ENCODE results near the gene KRTAP5-5.
"Not testable (repeated sequence)": the region's sequence is repeated elsewhere in the genome, so short reads cannot be mapped to it uniquely, and the experiment has no call there.

KRTAP5-5 gene

GRCh38 chr11:1659506-1659905, 29.9 kb downstream of the KRTAP5-5 start:
- TF ChIP-seq TCF4 (CRISPR knock-in tag; IDR thresholded peaks at IDR 0.05; ENCODE audit: borderline replicate concordance), result no peak
- no peak for TF ChIP-seq BACH2 (CRISPR knock-in tag; IDR thresholded peaks at IDR 0.05; ENCODE audit: borderline replicate concordance)
- no peak for TF ChIP-seq ZFP3 (CRISPR knock-in tag; IDR thresholded peaks at IDR 0.05)
- TF ChIP-seq CSRNP3 (CRISPR knock-in tag; IDR thresholded peaks at IDR 0.05), result no peak
- no peak for TF ChIP-seq PATZ1 (CRISPR knock-in tag; IDR thresholded peaks at IDR 0.05; ENCODE audit: borderline replicate concordance)
- TF ChIP-seq RARB (CRISPR knock-in tag; IDR thresholded peaks at IDR 0.05), result no peak
- no peak for TF ChIP-seq ZC3H10 (CRISPR knock-in tag; IDR thresholded peaks at IDR 0.05)
- TF ChIP-seq POU6F1 (CRISPR knock-in tag; IDR thresholded peaks at IDR 0.05; ENCODE audit: borderline replicate concordance, low read depth), result no peak
- no peak for TF ChIP-seq ISL1 (CRISPR knock-in tag; IDR thresholded peaks at IDR 0.05)
- no peak for TF ChIP-seq ESRRG (CRISPR knock-in tag; IDR thresholded peaks at IDR 0.05)
- no peak for TF ChIP-seq ZNF8 (CRISPR knock-in tag; IDR thresholded peaks at IDR 0.05)
- TF ChIP-seq ARNTL (CRISPR knock-in tag; IDR thresholded peaks at IDR 0.05; ENCODE audit: borderline replicate concordance, low read depth), result no peak
- no peak for TF ChIP-seq TOX (CRISPR knock-in tag; IDR thresholded peaks at IDR 0.05; ENCODE audit: borderline replicate concordance)
- TF ChIP-seq, protein P1, sequence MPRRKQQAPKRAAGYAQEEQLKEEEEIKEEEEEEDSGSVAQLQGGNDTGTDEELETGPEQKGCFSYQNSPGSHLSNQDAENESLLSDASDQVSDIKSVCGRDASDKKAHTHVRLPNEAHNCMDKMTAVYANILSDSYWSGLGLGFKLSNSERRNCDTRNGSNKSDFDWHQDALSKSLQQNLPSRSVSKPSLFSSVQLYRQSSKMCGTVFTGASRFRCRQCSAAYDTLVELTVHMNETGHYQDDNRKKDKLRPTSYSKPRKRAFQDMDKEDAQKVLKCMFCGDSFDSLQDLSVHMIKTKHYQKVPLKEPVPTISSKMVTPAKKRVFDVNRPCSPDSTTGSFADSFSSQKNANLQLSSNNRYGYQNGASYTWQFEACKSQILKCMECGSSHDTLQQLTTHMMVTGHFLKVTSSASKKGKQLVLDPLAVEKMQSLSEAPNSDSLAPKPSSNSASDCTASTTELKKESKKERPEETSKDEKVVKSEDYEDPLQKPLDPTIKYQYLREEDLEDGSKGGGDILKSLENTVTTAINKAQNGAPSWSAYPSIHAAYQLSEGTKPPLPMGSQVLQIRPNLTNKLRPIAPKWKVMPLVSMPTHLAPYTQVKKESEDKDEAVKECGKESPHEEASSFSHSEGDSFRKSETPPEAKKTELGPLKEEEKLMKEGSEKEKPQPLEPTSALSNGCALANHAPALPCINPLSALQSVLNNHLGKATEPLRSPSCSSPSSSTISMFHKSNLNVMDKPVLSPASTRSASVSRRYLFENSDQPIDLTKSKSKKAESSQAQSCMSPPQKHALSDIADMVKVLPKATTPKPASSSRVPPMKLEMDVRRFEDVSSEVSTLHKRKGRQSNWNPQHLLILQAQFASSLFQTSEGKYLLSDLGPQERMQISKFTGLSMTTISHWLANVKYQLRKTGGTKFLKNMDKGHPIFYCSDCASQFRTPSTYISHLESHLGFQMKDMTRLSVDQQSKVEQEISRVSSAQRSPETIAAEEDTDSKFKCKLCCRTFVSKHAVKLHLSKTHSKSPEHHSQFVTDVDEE (CRISPR knock-in tag; IDR thresholded peaks at IDR 0.05), result no peak
- TF ChIP-seq PPARA (CRISPR knock-in tag; IDR thresholded peaks at IDR 0.05; ENCODE audit: borderline replicate concordance), result no peak
- TF ChIP-seq OSR1 (CRISPR knock-in tag; IDR thresholded peaks at IDR 0.05), result no peak
- TF ChIP-seq SNAI2 (CRISPR knock-in tag; IDR thresholded peaks at IDR 0.05), result no peak
- ATAC-seq, result no peak

DNA sequence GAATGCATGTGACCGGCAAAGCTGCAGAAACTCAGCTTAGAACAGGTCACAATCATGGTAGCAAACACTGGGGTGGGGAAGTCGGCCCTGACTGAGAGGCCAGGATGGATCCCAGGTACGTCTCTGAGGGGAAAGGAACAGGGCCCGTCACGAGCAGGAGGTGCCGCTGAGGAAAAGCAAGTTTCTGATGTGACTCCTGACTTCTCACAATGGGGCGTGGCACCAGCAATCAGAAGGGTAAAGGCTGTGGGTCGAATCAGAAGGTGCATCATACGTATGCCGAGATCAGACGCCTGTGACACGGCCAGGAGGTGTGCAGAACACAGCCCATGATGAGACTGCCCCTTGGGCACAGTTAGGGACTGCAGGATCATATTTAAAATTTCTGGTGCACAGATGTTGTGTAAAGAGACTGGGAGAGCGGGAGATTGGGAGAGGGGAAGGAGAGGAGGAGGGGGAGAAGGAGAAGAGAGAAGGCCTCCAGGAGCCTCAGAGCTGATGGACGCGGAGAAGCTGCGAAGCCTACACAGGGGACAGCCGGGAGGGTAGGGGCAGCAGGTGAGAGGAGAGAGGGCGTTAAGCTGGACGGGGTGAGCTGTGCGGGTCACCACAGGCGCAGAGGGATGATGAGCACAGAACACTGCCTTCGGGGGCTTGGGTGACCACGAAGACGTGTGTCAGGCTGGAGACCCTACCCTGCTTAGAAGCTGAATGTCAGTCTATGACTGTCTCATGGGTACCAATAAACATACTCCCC, 30.7 kb downstream of the KRTAP5-5 start:
- ATAC-seq, result no peak; the same call in 2 of the 3 replicates

GRCh38 chr11:1661454-1662269, 32.1 kb downstream of the KRTAP5-5 start:
- not testable (repeated sequence) for ATAC-seq

More for the DNA sequence above, 30.7 kb downstream of the KRTAP5-5 start:
- no peak for TF ChIP-seq PATZ1 (CRISPR knock-in tag; IDR thresholded peaks at IDR 0.05; ENCODE audit: borderline replicate concordance)
- no peak for TF ChIP-seq CSRNP3 (CRISPR knock-in tag; IDR thresholded peaks at IDR 0.05)
- no peak for TF ChIP-seq TOX (CRISPR knock-in tag; IDR thresholded peaks at IDR 0.05; ENCODE audit: borderline replicate concordance)

DNA sequence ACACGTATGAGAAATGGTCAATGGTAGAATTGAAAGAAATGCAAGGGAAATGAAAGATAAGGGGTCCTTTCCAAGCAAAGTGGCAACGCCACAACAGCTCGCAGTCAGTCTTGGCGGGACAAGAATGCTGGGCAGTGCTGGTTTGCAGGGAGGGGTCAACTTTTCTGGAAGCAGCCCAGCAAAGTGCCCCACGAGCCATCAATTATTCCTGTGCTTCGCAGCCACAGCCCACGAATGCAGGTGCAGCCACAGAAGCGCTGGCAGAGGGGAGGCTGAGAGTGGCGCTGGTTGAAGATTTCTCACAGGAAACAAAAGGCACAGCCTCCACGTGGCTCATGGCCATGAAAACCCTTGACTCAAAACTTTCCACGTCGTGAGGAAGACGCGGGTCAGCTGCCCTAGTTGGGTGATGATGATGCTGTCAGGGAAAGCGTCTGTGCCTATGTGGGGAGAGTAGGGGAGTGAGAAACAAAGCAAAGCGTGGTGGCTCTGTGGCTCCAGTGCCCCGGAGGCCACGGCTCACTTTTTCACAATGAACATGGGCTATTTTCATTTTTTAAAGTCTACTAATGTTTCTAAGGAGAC, 33.2 kb downstream of the KRTAP5-5 start:
- ATAC-seq, result not testable (repeated sequence)

Data from SK-N-SH treated with all-trans-retinoic acid at 6 μM for 48 hours (cell line).